B cell (primary cell): ENCODE measurements around the gene FRMD4A.

ENCODE experiments used
- CTCF ChIP-seq: fragments of 200-600 bp; IDR thresholded peaks from one replicate; pipeline ENCODE4 v1.8.0; 2022; ENCODE audit warnings: antibody characterized with exemption, mild to moderate bottlenecking
- EZH2 ChIP-seq: IDR thresholded peaks from 2 replicates; pipeline ENCODE4 v1.6.1; 2012; ENCODE audit warnings: borderline replicate concordance, low read depth, mild to moderate bottlenecking, moderate library complexity, low read length; ENCODE audit not compliant: insufficient read depth, poor library complexity, severe bottlenecking

- TF ChIP-seq CTCF (no peak), EZH2 (no peak)
Observed at GRCh38 chr10:13989616-13990015, 341.1 kb downstream of the FRMD4A start.
